OCI-LY1 (cell line): ENCODE data around the gene ZNF22.

ENCODE experiments used
- CTCF ChIP-seq: fragments of 200-600 bp; sonication (generic), shearing (Covaris generic); IDR thresholded peaks from 2 replicates; pipeline ENCODE4 v1.5.1; 2017; ENCODE audit warnings: mild to moderate bottlenecking, antibody characterized with exemption, low read length, moderate library complexity, mixed read lengths
- EZH2 ChIP-seq: fragments of 200-600 bp; sonication (generic), shearing (Covaris generic); IDR thresholded peaks from 2 replicates; pipeline ENCODE4 v1.8.0; 2017; ENCODE audit warnings: borderline replicate concordance, mixed run types, mild to moderate bottlenecking, antibody characterized with exemption, low read length, moderate library complexity, mixed read lengths

GRCh38 chr10:44990965-44991364 lies 9.8 kb upstream of the ZNF22 start:
- TF ChIP-seq CTCF (no peak), EZH2 (no peak)
